RWPE2 (cell line): ENCODE results near the gene BCL7C.

Experiments used
- ATAC-seq: fragments of 200-7000 bp; cut with Tn5 transposase; 3 replicates; pipeline ENCODE4 v1.9.1; 2021; ENCODE audit warnings: low read depth
- DNase-seq: peaks from one replicate; pipeline ENCODE4 v3.0.0-alpha.2; 2020; ENCODE audit warnings: low spot score
- H3K27ac ChIP-seq: fragments of 450-650 bp; 2 replicates; pipeline ENCODE4 v1.5.1; 2017; ENCODE audit warnings: mild to moderate bottlenecking; ENCODE audit not compliant: poor library complexity, severe bottlenecking
- H3K27me3 ChIP-seq: fragments of 250-450 bp; sonication (Bioruptor Pico); 2 replicates; pipeline ENCODE4 v1.5.1; 2021; ENCODE audit warnings: mild to moderate bottlenecking, moderate library complexity; ENCODE audit not compliant: insufficient read depth, poor library complexity, severe bottlenecking
- H3K36me3 ChIP-seq: fragments of 250-450 bp; sonication (Bioruptor Pico); 2 replicates; pipeline ENCODE4 v1.5.1; 2020; ENCODE audit warnings: low read depth, mild to moderate bottlenecking, moderate library complexity
- H3K4me1 ChIP-seq: fragments of 250-450 bp; sonication (Bioruptor Pico); 2 replicates; pipeline ENCODE4 v1.5.1; 2021; ENCODE audit warnings: mild to moderate bottlenecking, moderate library complexity; ENCODE audit not compliant: insufficient read depth, poor library complexity, severe bottlenecking
- H3K4me3 ChIP-seq: fragments of 250-450 bp; sonication (Bioruptor Pico); 2 replicates; pipeline ENCODE4 v1.5.1; 2021; ENCODE audit warnings: mild to moderate bottlenecking, moderate library complexity; ENCODE audit not compliant: severe bottlenecking
- H3K9me3 ChIP-seq: fragments of 250-450 bp; sonication (Bioruptor Pico); 2 replicates; pipeline ENCODE4 v1.5.1; 2021; ENCODE audit warnings: mild to moderate bottlenecking, moderate library complexity; ENCODE audit not compliant: severe bottlenecking
- TF ChIP-seq, protein P1 (sequence below): fragments of 450-650 bp; IDR thresholded peaks from one replicate; pipeline ENCODE4 v1.5.1; 2017; ENCODE audit warnings: mild to moderate bottlenecking, moderate library complexity; ENCODE audit not compliant: poor library complexity, severe bottlenecking

The BCL7C gene

DNA sequence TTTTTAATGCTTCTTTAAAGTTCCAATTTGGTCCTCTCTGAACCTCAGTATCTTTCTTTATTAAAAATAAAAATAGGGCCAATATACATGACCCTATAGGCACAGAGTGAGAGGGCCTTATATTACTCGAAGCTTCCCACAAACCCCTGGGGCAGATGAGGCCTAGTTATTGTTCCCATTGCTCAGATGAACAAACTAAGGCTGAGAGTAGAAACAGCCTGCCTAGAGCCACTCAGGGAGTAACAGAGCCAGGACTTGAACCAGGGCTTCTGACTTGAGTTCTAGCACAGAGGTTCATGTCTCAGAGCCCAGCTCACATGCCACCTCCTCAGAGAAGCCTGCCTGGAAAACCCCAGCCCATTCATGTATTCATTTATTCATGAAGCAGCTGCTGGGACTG, 7.7 kb downstream of the BCL7C start:
- TF ChIP-seq, protein P1, sequence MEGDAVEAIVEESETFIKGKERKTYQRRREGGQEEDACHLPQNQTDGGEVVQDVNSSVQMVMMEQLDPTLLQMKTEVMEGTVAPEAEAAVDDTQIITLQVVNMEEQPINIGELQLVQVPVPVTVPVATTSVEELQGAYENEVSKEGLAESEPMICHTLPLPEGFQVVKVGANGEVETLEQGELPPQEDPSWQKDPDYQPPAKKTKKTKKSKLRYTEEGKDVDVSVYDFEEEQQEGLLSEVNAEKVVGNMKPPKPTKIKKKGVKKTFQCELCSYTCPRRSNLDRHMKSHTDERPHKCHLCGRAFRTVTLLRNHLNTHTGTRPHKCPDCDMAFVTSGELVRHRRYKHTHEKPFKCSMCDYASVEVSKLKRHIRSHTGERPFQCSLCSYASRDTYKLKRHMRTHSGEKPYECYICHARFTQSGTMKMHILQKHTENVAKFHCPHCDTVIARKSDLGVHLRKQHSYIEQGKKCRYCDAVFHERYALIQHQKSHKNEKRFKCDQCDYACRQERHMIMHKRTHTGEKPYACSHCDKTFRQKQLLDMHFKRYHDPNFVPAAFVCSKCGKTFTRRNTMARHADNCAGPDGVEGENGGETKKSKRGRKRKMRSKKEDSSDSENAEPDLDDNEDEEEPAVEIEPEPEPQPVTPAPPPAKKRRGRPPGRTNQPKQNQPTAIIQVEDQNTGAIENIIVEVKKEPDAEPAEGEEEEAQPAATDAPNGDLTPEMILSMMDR: no peak
- Histone ChIP-seq H3K9me3 (no peaks in the 10 kb centered on the region), H3K27me3 (no peaks in the 10 kb centered on the region), H3K27ac (no peak overlapping the region), H3K4me1 (no peaks in the 10 kb centered on the region), H3K36me3 (peaks cover 38% of the 10 kb centered on the region), H3K4me3 (no peak overlapping the region)
- DNase-seq (no peak), ATAC-seq (no peak)

DNA sequence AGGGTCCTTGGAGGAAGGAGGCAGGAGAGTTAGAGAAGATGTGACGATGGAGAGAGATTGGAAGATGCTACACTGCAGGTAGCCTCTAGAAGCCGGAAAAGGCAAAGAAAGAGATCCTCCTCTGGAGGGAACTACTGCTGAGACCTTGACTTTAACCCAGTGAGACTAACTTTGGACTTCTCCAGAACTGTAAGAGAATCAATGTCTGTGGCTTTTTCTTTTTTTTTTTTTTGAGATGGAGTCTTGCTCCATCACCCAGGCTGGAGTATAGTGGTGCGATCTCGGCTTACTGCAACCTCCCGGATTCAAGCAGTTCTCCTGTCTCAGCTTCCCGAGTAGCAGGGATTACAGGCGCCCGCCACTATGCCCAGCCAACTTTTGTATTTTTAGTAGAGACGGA, 8.7 kb downstream of the BCL7C start:
- Histone ChIP-seq H3K36me3 (peaks cover 34% of the 10 kb centered on the region), H3K4me1 (no peaks in the 10 kb centered on the region), H3K4me3 (no peak overlapping the region), H3K27me3 (no peaks in the 10 kb centered on the region), H3K27ac (no peak overlapping the region), H3K9me3 (no peaks in the 10 kb centered on the region)
- TF ChIP-seq, protein P1: no peak
- DNase-seq (no peak), ATAC-seq (no peak)

DNA sequence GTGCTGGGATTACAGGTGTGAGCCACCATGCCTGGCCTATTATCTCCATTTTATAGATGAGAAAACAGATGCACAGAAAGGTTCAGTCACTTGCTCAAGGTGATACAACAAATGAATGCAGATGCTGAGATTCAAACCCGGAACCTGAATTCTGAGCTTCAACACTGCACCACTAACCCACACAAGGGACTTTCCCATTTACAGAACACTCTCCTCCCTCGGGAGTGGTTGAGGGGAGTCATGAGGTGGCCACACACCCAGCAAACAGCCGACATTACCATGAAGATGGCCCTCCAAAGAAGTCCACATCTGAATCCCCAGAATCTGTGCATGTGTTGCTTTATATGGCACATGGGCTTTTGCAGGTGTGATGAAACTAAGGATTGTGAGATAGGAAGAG, 9.1 kb downstream of the BCL7C start:
- Histone ChIP-seq H3K4me1 (no peaks in the 10 kb centered on the region), H3K27ac (no peak overlapping the region), H3K36me3 (peaks cover 34% of the 10 kb centered on the region), H3K4me3 (no peak overlapping the region), H3K27me3 (no peaks in the 10 kb centered on the region), H3K9me3 (no peaks in the 10 kb centered on the region)
- TF ChIP-seq, protein P1: no peak
- no peak for DNase-seq
- no peak for ATAC-seq

DNA sequence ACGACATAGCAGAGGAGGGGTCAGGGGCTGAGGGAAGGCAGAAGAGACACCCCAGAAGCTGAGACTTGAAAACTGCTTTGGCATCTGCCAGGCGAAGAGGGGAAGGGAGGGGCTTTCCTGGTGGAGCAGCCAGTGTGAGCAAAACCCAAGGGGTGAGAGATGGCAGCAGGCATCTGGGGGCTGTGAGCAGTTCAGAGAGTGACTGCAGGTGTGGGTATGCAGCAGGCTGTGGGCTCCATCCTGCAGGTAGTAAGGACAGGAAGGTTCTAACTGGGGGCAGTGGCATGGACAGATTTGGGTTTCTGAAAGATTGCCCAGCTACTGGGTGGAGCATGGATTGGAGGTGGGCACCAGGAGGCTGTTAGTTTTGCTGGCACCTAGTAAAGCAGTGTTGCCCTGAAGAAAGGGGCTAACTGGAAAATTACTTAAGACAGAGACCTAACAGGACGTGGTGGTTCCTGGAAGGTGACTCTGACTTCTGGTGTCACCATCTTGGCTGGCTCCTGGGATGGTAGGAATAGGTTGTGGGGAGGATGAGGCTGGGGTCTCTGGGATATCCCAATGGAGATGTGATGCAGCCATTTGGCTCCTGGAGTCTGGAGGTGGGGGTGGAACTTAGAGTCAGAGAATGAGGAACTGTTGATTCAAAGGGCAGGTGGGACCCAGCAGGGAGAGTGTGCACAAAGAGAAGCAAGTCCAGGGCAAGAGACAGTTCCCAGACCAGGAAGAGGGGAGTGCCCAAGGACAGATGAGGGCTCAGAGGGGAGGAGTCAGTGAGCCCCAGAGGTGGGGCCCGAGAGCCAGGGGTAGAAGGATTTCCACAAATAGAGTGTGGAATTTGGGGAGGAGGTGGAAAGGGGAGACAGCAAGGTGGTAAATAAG, 11.2 kb downstream of the BCL7C start:
- Histone ChIP-seq H3K4me3 (no peak overlapping the region), H3K36me3 (peaks cover 19% of the 10 kb centered on the region), H3K27me3 (no peaks in the 10 kb centered on the region), H3K9me3 (no peaks in the 10 kb centered on the region), H3K27ac (no peak overlapping the region), H3K4me1 (no peaks in the 10 kb centered on the region)
- TF ChIP-seq, protein P1: no peak
- no peak for ATAC-seq
- no peak for DNase-seq

DNA sequence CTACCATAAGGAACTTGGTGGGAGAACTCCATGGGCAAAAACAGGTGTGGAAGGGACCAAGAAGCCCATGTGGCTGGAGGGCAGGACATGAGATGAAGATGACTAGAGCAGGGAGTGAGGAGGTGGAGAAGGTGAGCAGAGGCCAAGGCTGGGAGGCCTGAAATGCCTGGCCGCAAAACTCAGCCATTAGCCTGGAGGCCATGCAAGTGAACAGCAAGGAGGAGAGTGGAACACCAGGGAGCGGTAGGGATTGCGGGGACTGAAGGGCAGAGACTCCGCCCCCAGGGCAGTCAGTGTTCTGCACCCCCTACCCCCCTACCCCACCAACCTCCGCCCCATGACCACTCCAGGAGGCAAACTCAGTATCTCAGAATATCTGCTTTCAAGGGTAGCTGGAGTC, 17.0 kb downstream of the BCL7C start:
- peaks cover 5% of the 10 kb centered on the region for H3K4me1 ChIP-seq
- no peak overlapping the region for H3K4me3 ChIP-seq
- H3K36me3 ChIP-seq: peaks cover 13% of the 10 kb centered on the region
- H3K27ac ChIP-seq: peak overlapping the region; percentile 55
- TF ChIP-seq, protein P1: no peak
- no peaks in the 10 kb centered on the region for H3K9me3 ChIP-seq
- no peaks in the 10 kb centered on the region for H3K27me3 ChIP-seq
- DNase-seq (no peak), ATAC-seq (no peak)
